ENCODE results near the gene KREMEN2. TPM values are rescaled to one million over a fixed set of nuclear protein-coding genes. Genes with fewer than 3 reads are reported as not detected.
"Not testable (repeated sequence)": the region's sequence is repeated elsewhere in the genome, so short reads cannot be mapped to it uniquely, and the experiment has no call there.

The KREMEN2 gene
- total RNA-seq, 1 donor from 2014 or later: not detected

- Histone ChIP-seq H3K4me1 (peaks cover 0 to 4% of the 10 kb centered on the region in 2 donors), H3K27me3 (no peaks in the 10 kb centered on the region), H3K4me3 (no peak overlapping the region), H3K27ac (no peak overlapping the region), H3K9me3 (no peaks in the 10 kb centered on the region), H3K36me3 (peaks cover 27 to 29% of the 10 kb centered on the region in 2 donors)
- DNase-seq (ENCODE audit: low spot score in 2 of 2): no peak
- intact Hi-C loops (cut with DNase I): no loop called here
- no peak for TF ChIP-seq CTCF (IDR thresholded peaks at IDR 0.05)
Measured at GRCh38 chr16:2928796-2929195, 35.3 kb upstream of the KREMEN2 start.

GRCh38 chr16:2929693-2930092 lies 34.4 kb upstream of the KREMEN2 start:
- intact Hi-C loops (cut with DNase I): no loop called here
- H3K4me1 ChIP-seq: peaks cover 0 to 4% of the 10 kb centered on the region in 2 donors
- H3K27me3 ChIP-seq: no peaks in the 10 kb centered on the region
- H3K27ac ChIP-seq: no peak overlapping the region
- no peak for TF ChIP-seq CTCF (IDR thresholded peaks at IDR 0.05)
- DNase-seq (ENCODE audit: low spot score in 2 of 2): no peak
- no peaks in the 10 kb centered on the region for H3K9me3 ChIP-seq
- H3K4me3 ChIP-seq: no peak overlapping the region
- H3K36me3 ChIP-seq: peaks cover 35 to 37% of the 10 kb centered on the region in 2 donors

- no peak overlapping the region for H3K4me3 ChIP-seq
- no peak for TF ChIP-seq CTCF (IDR thresholded peaks at IDR 0.05)
- peaks cover 0 to 4% of the 10 kb centered on the region in 2 donors for H3K4me1 ChIP-seq
- H3K27ac ChIP-seq: no peak overlapping the region
- intact Hi-C loops (cut with DNase I): no loop called here
- peaks cover 38 to 41% of the 10 kb centered on the region in 2 donors for H3K36me3 ChIP-seq
- H3K9me3 ChIP-seq: no peaks in the 10 kb centered on the region
- DNase-seq (ENCODE audit: low spot score in 2 of 2): no peak
- H3K27me3 ChIP-seq: no peaks in the 10 kb centered on the region
Measured at GRCh38 chr16:2930236-2930635, 33.8 kb upstream of the KREMEN2 start.

- peaks cover 45 to 53% of the 10 kb centered on the region in 2 donors for H3K36me3 ChIP-seq
- H3K4me1 ChIP-seq; H3K9me3 ChIP-seq; H3K27me3 ChIP-seq; DNase-seq (ENCODE audit: low spot score in 2 of 2); H3K27ac ChIP-seq; H3K4me3 ChIP-seq; intact Hi-C loops (cut with DNase I): not testable (repeated sequence)
Measured at GRCh38 chr16:2931231-2931914, 32.7 kb upstream of the KREMEN2 start.

GRCh38 chr16:2933136-2933535 lies 30.9 kb upstream of the KREMEN2 start:
- DNase-seq (ENCODE audit: low spot score in 2 of 2): no peak
- peaks cover 62 to 70% of the 10 kb centered on the region in 2 donors for H3K36me3 ChIP-seq
- no peaks in the 10 kb centered on the region for H3K27me3 ChIP-seq
- H3K4me1 ChIP-seq: no peaks in the 10 kb centered on the region
- no peaks in the 10 kb centered on the region for H3K9me3 ChIP-seq
- H3K27ac ChIP-seq: no peak overlapping the region
- intact Hi-C loops (cut with DNase I): no loop called here
- H3K4me3 ChIP-seq: no peak overlapping the region
- no peak for TF ChIP-seq CTCF (IDR thresholded peaks at IDR 0.05)

GRCh38 chr16:2933701-2934100 lies 30.4 kb upstream of the KREMEN2 start:
- Histone ChIP-seq H3K4me3 (no peak overlapping the region), H3K36me3 (peaks cover 66 to 76% of the 10 kb centered on the region in 2 donors), H3K4me1 (no peaks in the 10 kb centered on the region), H3K27me3 (no peaks in the 10 kb centered on the region), H3K27ac (no peak overlapping the region), H3K9me3 (no peaks in the 10 kb centered on the region)
- DNase-seq (ENCODE audit: low spot score in 2 of 2): no peak
- intact Hi-C loops (cut with DNase I): no loop called here
- TF ChIP-seq CTCF (IDR thresholded peaks at IDR 0.05): no peak

Measured in ascending aorta (tissue), 2 donors.